HG02763 (cell line): Measurements from ENCODE around the gene ATP4A.

Experiments
- ATAC-seq: cut with Tn5 transposase; IDR thresholded peaks from one replicate; pipeline ENCODE4 v1.9.1; 2021; ENCODE audit warnings: mild to moderate bottlenecking, moderate library complexity; ENCODE audit not compliant: unreplicated experiment

The ATP4A gene

GRCh38 chr19:35566738-35567137, 3.3 kb upstream of the ATP4A start:
- ATAC-seq: no peak

- ATAC-seq: no peak
These were observed 1.8 kb upstream of the ATP4A start for GRCh38 chr19:35565016-35565856.

GRCh38 chr19:35562776-35563175, 682 bp downstream of the ATP4A start:
- ATAC-seq: no peak

DNA sequence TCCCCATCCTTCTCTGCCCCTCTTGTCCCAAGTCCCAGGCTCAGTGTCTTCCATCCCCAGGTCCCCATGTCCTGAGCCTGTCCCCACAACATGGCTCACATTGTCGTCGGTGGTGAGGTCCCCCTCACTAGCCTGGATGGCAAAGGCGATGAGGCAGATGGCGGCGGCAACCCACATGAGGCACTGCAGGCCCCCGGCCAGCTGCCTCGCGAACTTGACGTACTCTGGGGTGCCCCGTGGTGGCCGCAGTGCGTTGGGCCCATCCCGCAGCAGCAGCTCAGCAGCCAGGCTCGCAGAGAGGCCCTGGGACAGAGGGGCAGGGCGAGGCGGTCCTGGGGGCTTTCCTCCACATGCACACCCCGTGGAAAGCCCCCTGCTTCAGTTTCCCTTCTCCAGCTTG, 1.1 kb downstream of the ATP4A start:
- ATAC-seq: no peak

DNA sequence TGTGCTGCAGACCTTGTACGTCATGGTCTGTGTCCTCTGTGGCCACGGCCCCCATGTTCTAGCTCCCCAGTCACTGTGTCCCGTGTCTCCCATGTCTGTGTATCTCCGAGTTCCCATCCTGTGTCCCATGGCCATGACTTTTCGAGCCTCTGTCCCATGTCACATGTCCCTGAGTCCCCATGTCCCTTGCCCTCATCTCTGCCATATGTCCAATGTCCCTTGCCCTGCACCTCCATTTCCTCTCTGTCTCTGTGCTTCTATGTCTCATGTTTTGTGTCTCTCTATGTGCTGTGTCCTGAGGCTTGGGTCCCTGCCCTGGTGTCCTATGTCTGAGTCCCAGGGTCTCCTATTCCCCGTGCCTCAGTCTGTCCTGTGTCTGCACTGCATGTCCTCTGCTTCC, 2.0 kb downstream of the ATP4A start:
- ATAC-seq: no peak

DNA sequence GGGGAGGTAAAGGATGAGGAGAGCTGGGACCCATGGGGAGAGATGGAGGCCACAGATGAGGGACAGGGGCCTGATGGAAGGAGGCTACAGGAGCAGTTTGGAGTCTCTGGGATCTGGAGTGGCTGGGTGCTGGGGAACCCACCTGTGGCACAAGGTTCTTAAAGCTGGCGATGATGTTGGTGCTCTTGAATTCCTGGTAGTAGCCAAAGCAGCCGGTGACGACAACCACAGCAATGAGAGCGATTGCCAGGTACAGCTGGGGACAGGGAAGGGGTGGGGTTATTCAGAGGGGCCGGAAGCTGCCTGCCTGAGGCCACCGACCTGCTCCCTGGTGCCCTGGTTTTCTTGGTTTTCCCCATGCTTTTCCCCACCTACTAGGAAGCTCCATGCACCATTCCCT, 2.8 kb downstream of the ATP4A start:
- ATAC-seq: no peak

DNA sequence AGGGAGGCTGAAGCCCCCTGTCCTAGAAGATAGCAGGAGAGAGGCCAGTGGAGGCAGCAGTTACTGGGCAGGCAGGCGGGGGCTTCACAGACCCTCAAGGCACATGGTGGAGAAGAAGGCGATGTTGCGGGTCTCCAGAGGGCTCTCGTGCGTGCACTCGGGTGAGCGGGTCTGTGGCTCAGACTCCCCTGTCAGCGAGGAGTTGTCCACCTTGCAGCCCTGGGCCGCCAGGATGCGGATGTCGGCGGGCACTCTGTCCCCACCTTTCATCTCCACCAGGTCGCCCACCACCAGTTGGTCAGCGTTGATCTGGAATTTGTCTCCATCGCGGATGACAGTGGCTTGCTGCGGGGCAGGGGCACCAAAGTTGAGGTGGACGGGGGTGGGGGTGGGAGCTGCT, 3.2 kb downstream of the ATP4A start:
- no peak for ATAC-seq

DNA sequence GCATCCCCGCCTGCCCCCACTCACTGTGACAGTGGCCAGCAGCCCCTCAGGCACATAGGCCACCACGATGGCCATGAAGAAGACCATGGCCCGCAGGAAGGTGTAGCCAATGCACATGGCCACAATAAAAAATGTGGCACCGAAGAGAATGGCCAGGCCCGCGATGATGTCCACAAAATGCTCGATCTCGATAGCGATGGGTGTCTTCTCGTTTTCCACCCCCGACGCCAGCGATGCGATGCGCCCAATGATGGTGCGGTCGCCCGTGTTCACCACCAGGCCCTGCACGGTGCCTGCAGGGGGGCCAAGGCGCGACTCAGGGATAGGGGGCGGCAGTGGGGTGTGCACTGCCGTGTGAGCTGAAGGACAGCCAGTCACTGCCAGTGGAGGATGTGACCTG, 3.7 kb downstream of the ATP4A start:
- ATAC-seq: no peak

DNA sequence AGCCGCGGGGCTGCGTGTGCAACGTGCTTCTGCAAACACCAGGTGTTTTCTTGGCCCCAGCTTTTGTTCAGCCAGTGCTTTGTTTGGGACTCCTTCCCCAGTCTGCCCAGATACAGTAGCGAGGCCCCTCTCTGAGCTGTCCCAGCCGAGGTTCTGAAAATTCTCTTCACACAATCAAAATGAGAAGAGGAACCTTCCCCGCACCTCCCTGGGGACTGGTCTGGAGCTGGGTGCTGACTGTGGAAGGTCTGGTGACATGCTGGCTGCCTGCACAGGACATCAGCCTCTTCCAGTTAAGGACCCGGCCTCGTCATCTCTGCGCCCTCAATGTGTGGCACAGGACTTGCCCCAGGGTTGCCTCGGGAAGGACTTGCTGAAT, 4.2 kb downstream of the ATP4A start:
- no peak for ATAC-seq

DNA sequence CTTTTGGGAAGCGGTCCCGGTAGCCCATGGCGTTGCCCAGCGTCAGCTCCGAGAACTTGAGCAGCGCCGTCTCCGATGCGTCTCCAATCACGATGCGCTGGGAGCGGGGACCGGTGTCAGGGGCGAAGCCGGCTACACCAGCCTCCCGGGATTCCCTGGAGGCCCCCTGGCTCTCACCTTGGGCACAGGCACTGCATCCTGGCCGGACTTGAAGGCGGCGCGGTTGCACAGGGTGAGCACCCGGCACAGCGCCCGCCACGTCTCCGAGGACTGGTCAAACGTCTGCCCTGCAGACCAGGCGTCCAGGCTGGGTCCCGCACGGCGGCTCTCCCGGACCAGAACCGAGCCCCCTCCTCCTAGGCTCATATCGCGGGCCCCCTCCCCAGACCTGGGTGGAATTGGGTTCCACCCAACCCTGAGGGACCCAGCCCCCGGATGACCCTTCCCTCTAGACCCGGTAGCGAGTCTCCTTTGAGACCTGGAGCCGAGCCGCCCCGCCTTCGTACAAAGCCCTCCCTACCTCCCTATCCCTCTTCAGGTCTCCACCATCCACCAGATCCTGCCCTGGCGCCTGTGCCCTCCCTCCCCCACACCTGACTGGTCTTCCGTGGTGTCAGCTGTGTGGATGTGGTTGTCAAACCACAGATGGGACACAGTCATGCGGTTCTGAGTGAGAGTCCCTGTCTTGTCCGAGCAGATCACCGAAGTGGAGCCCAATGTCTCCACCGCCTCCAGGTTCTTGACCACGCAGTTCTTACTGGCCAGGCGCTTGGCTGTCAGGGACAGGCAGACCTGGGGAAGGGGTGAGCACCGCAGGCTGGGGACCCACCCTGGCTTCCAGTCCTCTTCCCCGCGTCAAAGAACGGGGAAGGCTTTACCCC, 4.8 kb downstream of the ATP4A start:
- ATAC-seq: no peak

GRCh38 chr19:35557539-35558399, 5.7 kb downstream of the ATP4A start:
- ATAC-seq: no peak

- ATAC-seq: no peak
These were observed 6.5 kb downstream of the ATP4A start for GRCh38 chr19:35556846-35557538.

- ATAC-seq: no peak
These were observed 7.3 kb downstream of the ATP4A start for GRCh38 chr19:35556025-35556590.

DNA sequence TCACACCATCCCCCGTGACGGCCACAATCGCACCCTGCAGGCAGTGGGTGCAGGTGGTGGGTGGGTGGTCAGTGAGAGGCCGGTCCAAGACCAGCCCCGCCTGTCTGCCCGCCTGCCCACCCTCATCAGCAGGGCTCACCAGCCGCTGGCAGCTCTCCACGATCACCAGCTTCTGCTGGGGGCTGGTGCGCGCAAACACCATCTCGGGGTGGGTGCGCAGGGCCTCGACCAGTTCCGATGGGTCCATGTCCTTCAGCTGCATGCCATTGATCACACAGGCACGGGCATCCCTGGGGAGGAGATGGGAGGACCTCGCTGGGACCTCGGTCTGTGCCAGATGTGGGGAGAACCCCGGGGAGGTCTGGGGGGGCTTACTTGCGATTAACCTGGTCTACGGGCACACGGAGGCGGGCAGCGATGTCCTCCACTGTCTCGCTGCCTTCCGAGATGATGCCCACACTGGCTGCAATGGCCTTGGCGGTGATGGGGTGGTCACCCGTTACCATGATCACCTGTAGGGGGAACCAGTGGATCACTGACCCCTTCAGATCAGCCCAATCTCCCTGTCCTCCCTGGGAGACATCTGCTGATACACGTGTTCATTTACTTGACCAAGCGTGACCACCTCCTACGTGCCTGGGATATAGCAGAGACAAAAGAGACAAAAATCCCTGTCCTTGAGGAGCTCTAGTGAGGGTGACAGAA, 8.0 kb downstream of the ATP4A start:
- no peak for ATAC-seq

DNA sequence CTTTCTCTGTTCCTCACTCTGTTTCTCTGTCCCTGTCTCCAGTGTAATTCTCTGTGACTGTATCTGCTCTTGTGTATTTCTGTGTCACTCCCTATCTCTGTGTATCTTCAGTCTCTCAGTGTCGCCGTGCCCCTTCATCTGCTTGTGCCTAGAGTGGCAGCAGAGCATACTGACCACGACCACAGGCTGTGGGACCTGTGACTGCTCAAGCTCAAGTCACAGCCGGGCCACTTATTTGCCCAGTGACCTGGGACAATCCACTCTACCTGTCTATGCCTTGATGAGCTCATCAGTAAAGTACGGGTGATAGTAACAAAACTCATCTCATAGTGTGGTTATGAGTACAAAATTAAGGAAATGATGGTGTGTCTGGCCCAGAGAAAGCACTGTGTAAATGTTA, 9.4 kb downstream of the ATP4A start:
- no peak for ATAC-seq

- no peak for ATAC-seq
These were observed 10.0 kb downstream of the ATP4A start for GRCh38 chr19:35553385-35554000.

- no peak for ATAC-seq
These were observed 10.7 kb downstream of the ATP4A start for GRCh38 chr19:35552534-35553384.

DNA sequence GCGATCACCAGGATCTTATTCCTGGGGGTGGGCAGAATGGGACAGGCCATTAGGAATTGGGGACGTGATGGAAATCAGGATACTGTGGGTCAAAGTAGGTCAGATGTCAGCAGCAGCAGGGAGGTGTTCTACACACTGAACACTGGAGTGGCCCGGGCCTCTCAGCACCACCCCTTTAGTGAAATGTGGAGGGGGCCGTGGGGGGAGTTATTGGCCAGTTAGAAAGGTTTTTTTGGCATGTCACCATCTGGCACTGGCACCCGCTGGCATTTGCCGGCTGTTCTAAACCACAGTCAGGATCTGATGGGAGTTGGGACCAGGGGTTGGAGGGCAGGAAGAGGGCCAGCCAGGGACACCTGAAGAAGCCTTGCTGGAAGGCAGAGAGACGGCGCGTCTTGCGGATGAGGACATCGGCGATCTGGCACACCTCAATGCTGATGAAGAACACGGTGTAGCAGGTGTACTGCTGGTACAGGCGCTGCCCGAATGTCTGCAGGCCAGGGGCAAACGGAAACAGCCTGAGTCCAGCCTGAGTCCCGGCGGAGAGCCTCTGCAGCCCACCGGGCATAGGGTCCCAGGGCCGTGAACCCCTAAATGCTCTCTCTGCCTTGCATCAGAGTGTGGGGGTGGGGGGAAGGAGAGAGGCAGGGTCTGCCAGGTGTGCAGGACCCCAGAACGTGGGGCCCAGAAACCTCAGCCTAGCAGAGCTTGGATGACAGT, 12.2 kb downstream of the ATP4A start:
- no peak for ATAC-seq
